ENCODE measurements around the gene CYP21A2.

CYP21A2 gene

DNA sequence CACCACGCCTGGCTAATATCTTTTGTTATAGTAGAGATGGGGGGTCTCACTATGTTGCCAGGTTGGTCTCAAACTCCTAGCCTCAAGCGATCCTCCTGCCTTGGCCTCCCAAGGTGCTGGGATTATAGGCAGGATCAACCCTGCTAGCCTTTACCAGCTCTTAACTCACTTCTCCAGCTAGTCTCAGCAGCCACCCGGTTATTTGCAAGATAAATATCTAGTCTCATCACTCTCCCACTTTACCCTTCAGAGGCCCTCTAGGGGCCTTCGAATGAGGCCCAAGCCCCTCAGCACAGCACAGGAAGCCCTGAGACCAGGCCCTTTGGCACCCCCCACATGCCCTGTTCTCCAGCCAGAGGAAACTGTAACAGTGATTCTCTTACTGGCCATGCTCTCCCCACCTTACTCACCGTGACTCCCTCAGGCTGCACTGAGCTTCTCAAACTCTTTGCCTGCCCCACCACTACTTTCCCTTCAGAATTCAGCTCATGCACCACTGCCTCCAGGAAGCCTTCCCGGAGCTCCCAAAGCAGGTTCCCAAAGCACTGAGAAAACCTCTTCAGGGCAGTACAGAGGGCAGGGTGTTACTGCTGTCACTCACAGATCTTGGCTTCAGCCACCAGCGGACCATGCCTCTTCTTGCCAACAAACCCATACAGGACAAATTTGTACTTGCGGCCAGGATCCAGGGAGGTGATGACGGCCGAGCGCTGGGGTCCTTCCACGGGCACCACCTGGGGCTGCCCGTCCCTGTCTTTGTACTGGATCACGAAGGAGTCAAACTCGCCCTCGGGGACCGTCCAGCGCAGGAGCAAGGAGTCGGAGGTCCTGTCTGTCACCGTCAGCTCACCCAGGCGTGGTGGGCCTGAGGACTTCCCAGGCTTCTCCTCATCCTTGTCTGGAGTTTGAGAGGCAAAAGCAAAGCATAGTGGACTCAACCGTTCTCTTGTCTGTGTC is 45.9 kb downstream of the CYP21A2 start:
- no peak for DNase-seq

DNA sequence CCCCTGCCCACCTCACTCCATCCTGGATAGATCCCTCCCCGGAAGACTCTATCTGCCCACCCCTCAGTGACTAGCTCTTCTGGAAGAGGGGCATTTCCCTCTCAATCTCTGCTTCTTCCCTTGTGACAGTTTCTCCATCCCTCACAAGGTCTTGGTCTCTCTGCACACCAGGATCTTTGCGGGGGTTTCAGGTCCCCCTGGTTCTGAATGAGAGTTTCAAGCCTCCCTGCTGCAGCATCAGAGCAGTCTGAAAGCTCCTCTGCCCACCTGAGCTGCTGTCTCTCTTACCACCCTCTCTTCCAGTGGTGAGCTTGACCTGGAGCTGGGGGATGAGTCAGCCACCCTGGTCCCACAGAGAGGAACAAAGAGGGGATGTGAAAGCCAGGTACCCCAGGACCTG is 46.6 kb downstream of the CYP21A2 start:
- no peak for DNase-seq

DNA sequence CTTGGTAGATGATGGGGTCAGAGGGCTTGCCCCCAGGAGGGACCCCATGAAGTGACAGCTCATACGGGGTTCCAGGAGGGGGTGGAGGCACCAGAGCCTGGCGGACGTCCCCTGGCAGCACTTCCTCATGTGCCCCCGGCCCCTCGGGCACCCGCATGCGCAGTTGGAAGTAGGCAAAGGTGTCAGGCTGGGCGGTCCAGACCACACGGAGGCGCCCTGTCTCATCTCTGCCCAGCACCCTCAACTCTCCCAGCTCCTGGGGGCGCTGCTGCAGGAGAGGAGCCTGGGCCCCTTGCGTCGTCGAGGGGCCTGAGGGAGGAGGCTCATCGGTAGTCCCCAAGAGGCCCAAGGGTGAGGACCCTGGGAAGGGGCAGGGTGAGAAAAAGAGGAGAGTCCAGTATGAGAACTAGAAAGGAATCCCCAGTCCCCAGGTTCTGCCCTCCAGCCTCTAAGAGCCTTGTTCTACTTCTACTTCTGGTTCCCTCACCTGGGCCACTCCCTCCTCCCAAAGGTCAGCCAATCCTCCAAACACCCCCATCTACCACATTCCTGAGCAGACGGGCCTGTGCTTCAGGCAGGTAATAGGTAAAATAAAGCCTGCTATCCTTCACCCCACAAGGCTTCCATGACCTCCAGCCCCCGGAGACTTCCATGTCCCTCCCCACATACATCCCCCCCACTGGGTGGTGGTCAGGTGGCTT is 47.7 kb downstream of the CYP21A2 start:
- no peak for DNase-seq

DNA sequence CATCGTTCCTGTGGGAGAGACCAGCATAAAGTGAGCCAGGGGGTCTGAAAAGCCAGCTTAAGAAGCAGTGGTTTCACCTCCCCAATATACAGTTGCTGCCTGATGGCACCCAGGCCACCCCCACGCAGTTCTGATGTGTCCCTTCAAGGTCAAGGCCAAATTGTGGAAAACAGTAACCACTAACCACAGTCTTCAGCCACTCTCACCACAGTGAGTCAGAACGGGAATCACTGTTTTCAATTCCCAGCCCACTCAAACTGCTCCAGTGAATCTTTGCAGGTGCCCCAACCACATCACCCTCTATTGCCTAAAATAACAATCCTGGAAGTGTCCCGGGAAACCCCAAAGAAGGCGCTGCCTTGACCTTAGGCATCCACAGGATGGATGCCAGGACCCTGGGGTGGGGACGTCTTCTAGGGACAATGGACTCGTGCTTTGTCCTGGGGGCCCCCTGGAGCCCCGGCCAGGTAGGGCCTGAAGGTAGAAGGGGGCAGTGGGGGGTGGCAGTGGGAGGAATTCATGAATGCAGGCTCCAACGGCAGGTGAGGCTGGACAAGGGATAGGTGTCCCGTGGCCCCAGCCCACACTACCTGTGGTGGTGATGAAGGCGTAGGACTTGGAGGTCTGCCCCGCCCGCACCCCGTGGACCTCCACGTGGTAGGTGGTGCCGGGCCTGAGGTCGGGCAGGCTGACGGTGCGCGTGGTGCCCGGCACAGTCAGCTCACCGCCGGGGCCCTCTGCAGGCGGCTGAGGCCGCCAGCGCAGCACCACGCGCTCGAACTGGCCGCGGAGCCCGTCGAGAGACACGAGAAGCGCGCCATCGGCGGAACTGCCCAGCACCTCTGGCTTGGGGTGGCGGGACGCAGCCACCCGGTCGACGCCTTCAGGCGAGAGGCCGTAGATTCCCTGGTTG is 48.7 kb downstream of the CYP21A2 start:
- DNase-seq: peak; percentile 38

DNA sequence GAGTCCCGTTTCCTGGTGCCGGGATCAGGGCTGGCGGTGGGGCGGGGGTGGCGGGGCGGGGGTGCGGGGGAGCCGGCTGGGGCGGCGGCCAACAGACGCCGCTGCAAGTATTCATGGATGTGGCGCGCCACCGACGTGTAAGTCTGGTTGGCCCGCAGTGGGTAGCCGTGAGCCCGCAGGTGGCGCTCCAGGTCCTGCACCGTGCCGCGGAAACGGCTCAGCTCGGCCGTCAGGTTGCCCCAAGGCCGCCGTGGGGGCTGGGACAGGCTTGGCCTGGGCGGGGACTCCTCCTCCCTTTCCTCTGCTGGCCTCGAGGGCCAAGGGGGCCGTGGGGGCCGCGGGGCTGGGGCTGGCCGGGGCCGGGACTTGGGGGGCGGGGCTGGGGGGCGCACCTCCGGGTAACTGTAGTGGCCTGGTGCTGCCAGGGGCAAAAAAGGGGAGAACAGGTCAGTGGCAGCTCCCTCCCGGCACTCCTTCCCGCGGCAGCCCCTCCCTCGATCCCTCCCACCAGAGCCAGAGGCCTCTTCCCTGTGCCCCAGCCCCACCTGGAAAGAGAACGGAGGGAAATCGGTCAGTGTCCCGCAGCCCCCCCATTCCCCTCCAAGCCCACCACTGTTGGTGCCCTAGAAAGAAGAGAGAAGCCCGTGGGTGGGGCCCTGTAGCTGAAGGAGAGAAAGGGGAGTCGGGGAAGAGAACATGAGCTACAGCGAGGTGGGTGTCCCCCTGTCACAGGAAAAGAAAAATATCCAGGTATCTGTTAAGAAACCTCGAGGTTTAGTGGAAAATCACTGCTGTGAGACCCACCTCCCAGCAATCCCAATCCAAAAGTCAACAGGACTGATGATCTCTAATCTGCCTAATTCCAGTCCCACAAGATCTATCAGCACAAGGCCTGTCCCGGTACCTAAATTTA is 49.6 kb downstream of the CYP21A2 start:
- DNase-seq: peak; percentile 87

DNA sequence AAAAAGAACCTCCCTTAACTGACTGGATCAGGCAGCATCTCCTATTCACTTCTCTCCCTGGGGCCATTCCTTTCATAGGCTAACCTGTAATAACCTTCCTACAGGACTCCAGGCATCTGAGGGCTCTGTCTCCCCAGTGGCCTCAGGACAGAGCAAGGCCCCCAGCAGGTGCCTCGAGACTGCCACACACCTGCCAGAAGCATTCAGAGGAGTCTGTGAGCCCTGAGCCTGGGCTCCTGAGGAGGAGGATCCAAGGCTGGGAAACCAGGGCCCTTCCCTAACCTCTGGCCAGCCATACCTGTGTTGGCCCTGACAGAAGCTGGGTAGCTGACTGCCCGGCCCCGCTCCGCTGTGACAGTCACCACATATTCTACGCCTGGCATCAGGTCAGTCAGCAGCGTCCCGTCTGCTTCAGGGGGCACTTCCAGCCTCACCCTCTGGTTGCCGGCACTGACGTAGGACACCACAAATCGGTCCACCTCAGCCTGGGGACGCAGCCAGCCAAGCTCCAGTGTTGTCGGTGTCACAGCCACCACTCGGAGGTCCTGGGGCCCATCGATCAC is 50.4 kb downstream of the CYP21A2 start:
- no peak for DNase-seq

DNA sequence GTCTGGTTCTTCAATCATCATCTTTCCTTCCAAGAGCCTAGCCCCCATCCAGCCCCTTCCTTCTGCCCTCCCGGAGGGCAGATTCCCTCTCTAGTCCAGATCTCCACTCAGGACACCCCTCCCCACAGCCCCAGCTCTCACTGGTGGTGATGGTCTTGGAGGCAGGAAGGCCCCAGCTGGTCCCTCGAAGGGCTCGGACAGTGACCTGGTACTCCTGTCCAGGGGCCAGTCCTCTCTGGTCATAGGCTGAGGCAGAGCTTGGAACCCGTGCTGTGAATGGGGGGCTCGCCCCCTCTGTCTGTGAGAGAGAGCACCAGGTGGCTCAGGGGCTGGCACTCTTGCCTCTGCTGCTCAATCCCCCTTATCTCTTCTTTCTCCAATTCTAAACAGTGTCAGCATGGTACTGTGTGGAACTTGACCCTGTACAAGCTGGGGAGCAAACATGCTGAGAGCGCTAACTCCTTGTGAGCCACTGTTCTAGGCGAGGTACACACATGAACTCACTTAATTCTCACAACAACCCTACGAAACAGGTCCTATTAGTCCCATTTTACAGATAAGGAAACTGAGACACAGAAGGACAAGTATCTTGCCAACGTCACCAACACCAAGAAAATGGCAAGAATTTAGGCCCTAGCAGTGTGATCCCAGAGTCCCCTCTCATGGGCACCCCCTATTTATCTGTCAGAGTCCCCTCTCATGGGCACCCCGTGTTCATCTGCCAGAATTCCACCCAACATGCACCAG is 51.0 kb downstream of the CYP21A2 start:
- DNase-seq: no peak
